IPS DF 4.7 (cell line): ENCODE data around the gene SUN1.
A peak's percentile ranks its signal among the peaks of the same experiment; 100 is the strongest.

Experiments used
- DNase-seq: peaks from one replicate; pipeline ENCODE4 v3.0.0-alpha.2; 2013; ENCODE audit warnings: low spot score; ENCODE audit errors: extremely low read depth

Gene SUN1

GRCh38 chr7:889391-889790 is 57.1 kb downstream of the SUN1 start:
- DNase-seq: no peak

GRCh38 chr7:890868-891267 is 58.6 kb downstream of the SUN1 start:
- DNase-seq: no peak

- DNase-seq: no peak
Measured at GRCh38 chr7:891291-891690, 59.0 kb downstream of the SUN1 start.

- no peak for DNase-seq
Measured at GRCh38 chr7:891805-892204, 59.5 kb downstream of the SUN1 start.

- no peak for DNase-seq
Measured at GRCh38 chr7:892648-893593, 60.6 kb downstream of the SUN1 start.

GRCh38 chr7:893686-894085 is 61.4 kb downstream of the SUN1 start:
- DNase-seq: no peak

- DNase-seq: no peak
Measured at GRCh38 chr7:894164-894867, 62.0 kb downstream of the SUN1 start.

- no peak for DNase-seq
Measured at GRCh38 chr7:894927-895450, 62.7 kb downstream of the SUN1 start.

- DNase-seq: no peak
Measured at GRCh38 chr7:895451-896052, 63.3 kb downstream of the SUN1 start.

- no peak for DNase-seq
Measured at GRCh38 chr7:896346-897075, 64.2 kb downstream of the SUN1 start.

- DNase-seq: no peak
Measured at GRCh38 chr7:897086-897485, 64.8 kb downstream of the SUN1 start.

GRCh38 chr7:897771-898376 is 65.6 kb downstream of the SUN1 start:
- DNase-seq: no peak

- DNase-seq: no peak
Measured at GRCh38 chr7:898460-898854, 66.2 kb downstream of the SUN1 start.

- DNase-seq: no peak
Measured at GRCh38 chr7:898855-899681, 66.8 kb downstream of the SUN1 start.

GRCh38 chr7:899806-900205 is 67.5 kb downstream of the SUN1 start:
- DNase-seq: no peak

GRCh38 chr7:900331-901040 is 68.2 kb downstream of the SUN1 start:
- DNase-seq: no peak

- DNase-seq: no peak
Measured at GRCh38 chr7:901041-901387, 68.7 kb downstream of the SUN1 start.

- peak; percentile 30 for DNase-seq
Measured at GRCh38 chr7:901388-902154, 69.3 kb downstream of the SUN1 start.

GRCh38 chr7:902996-903395 is 70.7 kb downstream of the SUN1 start:
- DNase-seq: no peak
